IPS-NIHi7 (cell line): ENCODE measurements around the gene TULP3.

Experiments used
- DNase-seq: peaks from one replicate; pipeline ENCODE4 v3.0.0; 2012; ENCODE audit warnings: mixed read lengths; ENCODE audit errors: extremely low spot score

TULP3 gene

DNA sequence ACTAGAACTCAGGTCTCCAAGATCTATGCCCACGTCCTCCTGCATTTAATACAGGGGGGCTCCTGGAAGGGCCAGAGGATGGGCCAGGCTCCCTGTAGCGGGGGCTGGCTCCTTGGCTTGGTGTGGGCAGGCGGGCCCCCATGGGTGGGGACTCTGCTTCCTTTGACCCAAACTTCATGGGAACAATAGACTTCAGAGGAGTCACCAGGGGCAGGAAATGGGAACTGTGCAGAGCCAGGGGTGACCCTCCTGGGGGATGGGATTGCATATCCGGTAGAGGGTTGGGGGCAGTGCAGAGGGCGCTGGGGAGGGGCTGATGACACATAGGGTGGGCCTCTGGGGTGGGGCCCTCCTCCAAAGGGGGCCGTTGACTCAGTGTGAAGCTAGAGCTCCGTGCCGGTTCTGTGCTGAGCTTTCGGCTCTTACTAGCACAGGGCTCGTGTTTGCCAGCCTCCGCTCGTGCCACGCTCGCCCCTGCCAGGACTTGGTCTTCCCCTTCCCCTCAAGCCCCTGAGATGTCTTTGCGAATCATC, 73.1 kb downstream of the TULP3 start:
- peak; percentile 84 for DNase-seq

DNA sequence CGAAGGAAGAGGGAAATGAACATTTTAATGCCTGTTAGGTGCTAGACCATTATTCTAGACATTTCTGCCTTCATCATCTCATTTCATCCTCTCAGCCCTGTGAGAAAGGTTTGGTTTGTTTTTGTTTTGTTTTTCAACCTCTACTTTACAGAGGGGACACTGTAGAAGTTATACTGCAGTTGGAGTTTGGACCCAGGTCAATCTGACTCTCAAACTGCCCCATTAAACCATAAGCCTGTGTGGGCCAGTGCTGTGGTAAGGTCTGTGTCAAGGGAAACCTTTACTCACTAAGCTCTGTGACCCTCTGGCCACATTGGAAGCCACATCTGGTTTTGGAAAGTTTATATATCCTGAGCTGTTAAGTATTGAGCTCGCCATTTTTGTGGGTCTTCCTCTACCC, 77.0 kb downstream of the TULP3 start:
- DNase-seq = no peak

DNA sequence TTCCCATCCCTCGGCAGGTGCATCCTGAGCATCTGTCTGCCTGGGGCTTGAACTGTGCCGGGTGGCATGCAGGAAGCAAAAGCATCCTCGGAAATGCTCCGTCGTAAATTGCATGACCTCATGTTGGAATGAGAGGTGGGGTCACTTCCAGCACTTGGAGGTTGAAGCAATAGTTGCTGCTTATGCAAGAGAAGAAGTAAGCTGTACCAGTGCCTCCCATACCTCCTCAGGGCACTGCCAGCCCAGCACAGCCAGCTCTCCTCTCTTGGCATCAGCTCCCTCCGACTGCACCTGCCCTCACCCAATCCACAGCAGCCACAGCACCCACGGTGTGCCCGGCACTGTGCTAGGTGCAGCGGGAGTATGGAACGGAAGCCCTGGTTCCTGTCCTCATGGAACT, 80.1 kb downstream of the TULP3 start:
- no peak for DNase-seq

DNA sequence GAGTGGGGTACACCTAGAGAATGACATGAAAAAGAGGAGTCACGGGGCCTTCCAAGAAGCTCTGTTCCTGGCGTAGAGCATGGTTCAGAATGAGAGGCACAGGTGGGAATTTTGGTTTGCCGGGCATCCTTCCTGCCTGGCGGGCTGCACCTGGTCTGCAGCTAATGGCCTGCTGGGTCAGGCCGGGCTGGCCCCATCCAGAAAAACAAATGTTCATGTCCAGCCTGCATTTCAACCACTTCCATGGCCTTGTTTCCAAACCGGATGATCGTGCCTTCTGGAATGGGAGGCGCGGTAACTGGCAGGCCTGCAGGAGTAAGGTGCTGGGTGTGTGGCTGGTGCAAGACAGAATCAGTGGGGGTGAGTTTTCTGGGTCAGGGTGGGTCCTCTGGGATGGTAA, 82.9 kb downstream of the TULP3 start:
- DNase-seq = no peak

DNA sequence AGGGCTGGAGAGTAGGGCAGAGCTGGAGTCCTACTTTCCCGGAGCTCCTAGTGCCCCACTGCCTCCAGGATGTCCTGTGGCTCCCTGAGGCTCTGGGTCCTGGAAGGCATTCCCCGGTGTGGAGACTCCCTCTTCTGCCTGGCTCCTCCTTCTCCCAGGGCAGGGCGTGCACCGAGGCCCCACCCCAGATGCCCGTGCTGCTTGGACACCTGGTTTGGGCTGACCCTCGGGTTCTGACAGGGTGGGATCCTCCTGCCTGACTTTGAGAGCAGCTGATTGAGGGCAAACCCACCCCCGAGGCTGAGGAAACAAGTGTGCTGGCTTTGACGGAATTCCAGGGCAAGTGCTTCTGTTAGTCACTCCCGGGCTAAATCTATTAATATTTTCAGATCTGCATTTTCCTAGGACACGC, 83.9 kb downstream of the TULP3 start:
- DNase-seq = peak; percentile 48

DNA sequence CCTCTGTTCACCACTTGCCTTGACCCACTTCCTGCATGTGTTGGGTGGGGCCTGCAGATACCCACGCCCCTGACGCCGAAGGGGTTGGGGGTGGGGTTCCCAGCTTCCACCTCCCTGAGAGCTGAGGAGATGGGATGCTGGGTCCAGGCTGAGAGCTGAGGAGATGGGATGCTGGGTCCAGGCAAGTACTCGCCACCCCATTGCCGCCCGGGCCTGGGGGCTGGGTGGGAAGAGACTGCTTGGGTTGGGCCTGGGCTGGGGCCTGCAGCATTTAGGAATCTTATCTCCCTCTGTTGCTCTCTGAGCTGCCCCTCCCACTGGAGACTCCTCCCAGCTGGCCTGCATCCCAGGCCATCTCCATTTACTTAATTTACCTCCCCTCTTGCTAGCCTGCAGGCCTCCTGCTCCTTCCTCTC, 85.9 kb downstream of the TULP3 start:
- peak; percentile 61 for DNase-seq

DNA sequence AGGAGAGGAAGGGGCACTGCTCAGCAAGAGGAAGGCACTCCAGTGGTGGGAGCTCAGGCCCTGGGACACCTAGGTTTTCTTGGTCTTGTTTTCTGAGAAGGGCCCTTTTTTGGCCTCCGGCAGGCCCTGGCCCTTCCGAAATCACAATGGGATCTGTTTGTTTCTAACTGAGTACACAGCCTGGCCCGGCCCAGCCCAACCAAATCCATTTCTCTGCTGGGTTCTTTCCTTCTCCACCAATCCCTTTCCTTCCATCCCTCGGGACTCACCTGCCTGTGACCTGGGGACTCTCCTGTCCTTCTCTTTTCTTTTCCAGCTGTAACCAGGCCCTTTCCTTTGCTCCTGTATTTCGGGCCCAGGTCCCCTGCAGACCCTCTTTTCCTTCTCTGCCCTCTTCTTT, 87.1 kb downstream of the TULP3 start:
- DNase-seq = no peak

DNA sequence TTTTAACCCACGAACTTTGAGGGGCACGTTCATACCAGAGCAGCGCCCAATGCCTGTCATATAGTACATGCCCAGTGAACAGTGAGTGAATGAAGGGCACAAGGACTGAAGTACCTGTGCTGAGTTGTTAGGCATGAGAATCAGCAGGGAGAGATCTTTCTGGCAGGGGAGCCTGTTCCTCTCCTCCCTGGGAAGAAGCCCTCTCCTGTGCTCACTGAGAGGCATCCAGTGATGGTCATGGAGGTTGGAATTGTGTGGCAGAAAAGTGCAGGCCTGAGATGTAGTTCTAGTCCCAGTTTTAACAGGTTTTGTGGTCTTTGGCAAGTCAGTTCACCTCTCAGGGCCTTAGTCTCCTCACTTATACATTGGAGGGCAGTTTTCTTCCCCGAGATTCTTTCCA, 89.1 kb downstream of the TULP3 start:
- DNase-seq = no peak

DNA sequence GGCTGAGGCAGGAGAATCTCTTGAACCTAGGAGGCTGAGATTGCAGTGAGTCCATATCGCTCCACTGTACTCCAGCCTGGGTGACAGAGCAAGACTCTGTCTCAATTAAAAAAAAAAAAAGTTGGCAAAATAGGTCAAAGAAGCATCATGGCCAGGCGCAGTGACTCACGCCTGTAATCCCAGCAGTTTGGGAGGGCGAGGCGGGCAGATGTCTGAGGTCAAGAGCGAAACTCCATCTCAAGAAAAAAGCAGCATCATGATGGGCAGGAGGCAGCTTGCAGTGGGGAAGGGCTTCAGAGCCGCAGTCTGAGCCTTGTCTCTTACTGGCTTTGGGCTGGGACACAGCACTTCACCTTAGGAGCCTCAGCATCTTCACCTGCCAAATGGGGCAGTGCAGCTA, 89.9 kb downstream of the TULP3 start:
- DNase-seq = no peak

DNA sequence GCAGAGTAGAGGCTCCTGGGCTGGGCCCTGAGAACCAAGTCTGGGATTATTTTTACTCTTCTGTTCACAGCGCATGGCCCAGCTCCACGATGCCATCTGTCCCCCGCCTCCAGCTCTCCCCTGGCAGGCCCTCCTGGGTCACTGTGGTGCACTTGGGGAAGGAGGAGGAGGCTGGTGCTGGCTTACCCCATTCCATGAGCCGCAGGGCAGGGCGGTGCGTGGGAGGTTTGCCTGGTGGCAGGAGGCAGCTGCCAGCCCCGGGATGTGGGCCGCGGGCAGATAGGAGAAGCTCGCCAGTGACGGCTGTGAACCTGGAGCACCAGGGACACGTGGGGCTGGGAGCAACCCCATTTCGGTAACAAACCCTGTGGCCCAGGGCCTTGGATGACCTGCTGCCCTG, 91.7 kb downstream of the TULP3 start:
- DNase-seq = no peak

DNA sequence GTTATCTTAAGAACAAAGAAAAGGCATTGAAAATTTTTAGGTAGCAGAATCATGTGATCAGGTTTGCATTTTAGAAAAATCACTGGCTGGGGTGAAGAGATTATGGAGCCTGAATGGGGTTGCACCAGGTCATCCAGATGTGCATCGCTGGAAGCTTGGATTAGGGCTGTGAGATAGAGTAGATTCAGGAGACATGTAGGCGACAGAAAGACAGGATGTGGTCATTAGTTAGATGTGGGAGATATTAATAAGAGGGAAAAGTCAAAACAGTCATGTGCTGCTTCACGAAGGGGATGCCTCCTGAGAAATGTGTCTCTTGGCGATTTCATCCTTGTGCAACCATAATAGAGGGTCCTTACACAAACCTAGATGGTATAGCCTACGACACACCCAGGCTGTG, 93.6 kb downstream of the TULP3 start:
- no peak for DNase-seq

DNA sequence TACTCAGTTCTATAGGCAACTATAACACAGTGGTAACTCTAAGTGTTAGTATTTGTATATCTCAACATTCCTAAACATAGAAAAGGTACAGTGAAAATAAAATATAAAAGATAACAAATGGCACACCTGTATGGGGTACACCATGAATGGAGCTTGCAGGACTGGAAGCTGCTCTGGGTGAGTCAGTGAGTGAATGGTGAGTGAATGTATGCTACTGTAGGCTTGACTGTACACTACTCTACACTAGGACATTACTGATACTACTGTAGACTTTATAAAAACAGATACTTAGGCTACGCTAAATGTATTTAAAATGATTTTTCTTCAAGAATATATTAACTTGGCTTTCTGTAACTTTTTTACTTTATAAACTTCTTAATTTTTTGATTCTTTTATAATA, 94.0 kb downstream of the TULP3 start:
- no peak for DNase-seq

DNA sequence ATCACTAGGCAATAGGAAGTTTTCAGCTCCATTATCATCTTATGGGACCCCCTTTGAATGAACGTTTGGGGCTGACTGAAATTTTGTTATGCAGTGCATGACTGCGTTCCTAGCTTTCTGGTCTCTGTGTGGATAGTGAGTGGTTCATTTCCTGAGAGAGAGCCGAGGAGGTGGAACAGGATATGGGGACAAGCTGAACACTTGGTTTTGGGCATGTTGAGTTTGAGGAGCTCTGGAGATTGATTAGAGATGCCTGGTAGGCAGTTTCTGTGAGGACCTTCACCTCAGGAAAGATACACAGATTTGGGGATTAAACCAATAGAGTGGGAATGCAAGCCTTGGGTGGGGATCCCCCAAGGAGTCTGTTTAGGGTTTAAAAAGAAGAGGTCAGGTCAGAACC, 96.2 kb downstream of the TULP3 start:
- no peak for DNase-seq

DNA sequence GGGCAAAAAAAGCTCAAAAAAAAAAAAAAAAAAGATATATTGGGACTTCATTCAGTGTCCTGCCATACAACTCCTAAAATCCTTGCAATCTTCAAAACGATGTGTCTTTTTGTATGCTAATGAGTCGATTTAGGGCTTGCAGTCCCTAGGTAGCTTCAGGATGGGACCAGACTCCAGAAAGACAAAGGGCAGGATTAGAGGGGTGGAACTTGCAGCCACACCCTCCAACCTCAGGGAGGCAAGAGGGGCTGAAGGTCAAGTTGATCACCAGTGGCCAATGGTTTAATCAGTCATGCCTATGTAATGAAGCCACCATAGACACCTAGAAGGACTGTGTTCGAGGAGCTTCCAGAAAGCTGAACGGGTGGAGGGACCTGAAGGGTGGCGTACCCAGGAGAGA, 97.8 kb downstream of the TULP3 start:
- no peak for DNase-seq
